SK-N-SH (cell line): ENCODE data around the gene GPR179. TPM values are rescaled to one million over a fixed set of nuclear protein-coding genes. Genes with fewer than 3 reads are reported as not detected.
A peak's percentile ranks its signal among the peaks of the same experiment; 100 is the strongest.

Source experiments
- CTCF ChIA-PET: fragments of 300-600, 350-600 bp; formaldehyde crosslinking; extraction: SDS; loops from one replicate; lab custom pipeline; 2021; lab: Yijun Ruan, JAX
- POLR2A ChIA-PET: fragments of 350-600 bp; sonication (Branson Sonifier 250); formaldehyde crosslinking; extraction: SDS; loops from one replicate; lab custom pipeline; 2020; ENCODE audit warnings: antibody characterized with exemption, inconsistent platforms; lab: Yijun Ruan, JAX
- DNase-seq: peaks from one replicate; pipeline ENCODE4 v3.0.0; 2012
- H2AFZ ChIP-seq: fragments of 200-600 bp; sonication (generic); 2 replicates; pipeline ENCODE4 v1.8.1; 2016; ENCODE audit warnings: antibody characterized with exemption, mild to moderate bottlenecking, low read depth
- H3F3A ChIP-seq: fragments of 200-600 bp; sonication (generic); replicated peaks from 2 replicates; pipeline ENCODE3; 2016; ENCODE audit warnings: antibody characterized with exemption, mild to moderate bottlenecking; ENCODE audit not compliant: insufficient read depth
- H3K27ac ChIP-seq, 2 experiments: fragments of 200-500 bp in 1 of 2; fragments of 200-600 bp in 1 of 2; sonication (Bioruptor generic) in 1 of 2; sonication (generic), shearing (Covaris generic) in 1 of 2; 2 replicates each; pipeline versions ENCODE4 v1.5.1 to v1.6.1; 2014 to 2016; ENCODE audit warnings: low read depth in 2 of 2, inconsistent platforms in 1 of 2, low read length in 1 of 2, mild to moderate bottlenecking in 1 of 2, mixed read lengths in 1 of 2
- H3K27me3 ChIP-seq: fragments of 200-600 bp; sonication (generic), shearing (Covaris generic); 2 replicates; pipeline ENCODE4 v1.6.1; 2016; ENCODE audit warnings: mixed run types; ENCODE audit not compliant: insufficient read depth
- H3K36me3 ChIP-seq, 2 experiments: fragments of 200-500 bp in 1 of 2; fragments of 200-600 bp in 1 of 2; sonication (Bioruptor generic) in 1 of 2; sonication (generic) in 1 of 2; replicated peaks in 1 of 2; 2 replicates each; pipeline versions ENCODE3 to v1.5.1; 2014 to 2016; ENCODE audit warnings: low read length in 1 of 2, mild to moderate bottlenecking in 1 of 2; ENCODE audit not compliant: insufficient read depth in 2 of 2, control insufficient read depth in 1 of 2
- H3K4me1 ChIP-seq, 2 experiments: fragments of 200-500 bp in 1 of 2; fragments of 200-600 bp in 1 of 2; sonication (Bioruptor generic) in 1 of 2; sonication (generic), shearing (Covaris generic) in 1 of 2; 2 replicates each; pipeline versions ENCODE4 v1.5.1 to v1.6.1; 2014 to 2016; ENCODE audit warnings: low read depth in 1 of 2, low read length in 1 of 2, mixed run types in 1 of 2; ENCODE audit not compliant: insufficient read depth in 2 of 2, control insufficient read depth in 1 of 2
- H3K4me2 ChIP-seq: fragments of 200-600 bp; sonication (generic), shearing (Covaris generic); 2 replicates; pipeline ENCODE4 v1.6.1; 2017; ENCODE audit warnings: mixed run types
- H3K4me3 ChIP-seq, 2 experiments: fragments of 200-500 bp in 1 of 2; fragments of 200-600 bp in 1 of 2; sonication (Bioruptor generic) in 1 of 2; sonication (generic), shearing (Covaris generic) in 1 of 2; 2 replicates each; pipeline versions ENCODE4 v1.5.1 to v1.8.1; 2014 to 2016; ENCODE audit warnings: low read depth in 2 of 2, inconsistent platforms in 1 of 2, low read length in 1 of 2, mild to moderate bottlenecking in 1 of 2, mixed read lengths in 1 of 2, moderate library complexity in 1 of 2
- H3K79me2 ChIP-seq: fragments of 200-600 bp; sonication (generic); 2 replicates; pipeline ENCODE4 v1.8.1; 2017; ENCODE audit warnings: mild to moderate bottlenecking; ENCODE audit not compliant: insufficient read depth
- H3K9ac ChIP-seq: fragments of 200-600 bp; sonication (generic); 2 replicates; pipeline ENCODE4 v1.6.1; 2017; ENCODE audit warnings: mixed run types
- H3K9me2 ChIP-seq: fragments of 200-600 bp; sonication (generic); 2 replicates; pipeline ENCODE4 v1.6.1; 2017; ENCODE audit warnings: mixed run types
- H3K9me3 ChIP-seq: fragments of 200-600 bp; sonication (generic); 2 replicates; pipeline ENCODE4 v1.6.1; 2017; ENCODE audit warnings: mixed run types, mild to moderate bottlenecking, moderate library complexity
- H4K20me1 ChIP-seq: fragments of 200-600 bp; sonication (generic); 2 replicates; pipeline ENCODE4 v1.6.1; 2017; ENCODE audit warnings: mild to moderate bottlenecking, mixed run types; ENCODE audit not compliant: insufficient read depth
- CHD2 ChIP-seq: fragments of 150-350 bp; IDR thresholded peaks from 2 replicates; pipeline ENCODE4 v1.6.1; 2018; ENCODE audit warnings: low read length; ENCODE audit not compliant: partially characterized antibody
- CTCF ChIP-seq: fragments of 200-600 bp; sonication (generic); IDR thresholded peaks from 2 replicates; pipeline ENCODE4 v1.6.1; 2017; ENCODE audit warnings: antibody characterized with exemption, mild to moderate bottlenecking, moderate library complexity
- FOSL2 ChIP-seq: IDR thresholded peaks from 2 replicates; pipeline ENCODE4 v1.4.0; 2012; ENCODE audit warnings: low read depth, mild to moderate bottlenecking, moderate library complexity, borderline replicate concordance
- IRF3 ChIP-seq: fragments of 150-350 bp; IDR thresholded peaks from 2 replicates; pipeline ENCODE4 v1.6.1; 2016; ENCODE audit warnings: mild to moderate bottlenecking, low read depth, low read length
- MEF2A ChIP-seq: IDR thresholded peaks from 2 replicates; pipeline ENCODE4 v1.4.0; 2012; ENCODE audit warnings: low read depth, borderline replicate concordance
- MXI1 ChIP-seq: IDR thresholded peaks from 2 replicates; pipeline ENCODE4 v1.6.1; 2012; ENCODE audit warnings: mild to moderate bottlenecking, low read depth, low read length, improper control_type of control experiment
- NRF1 ChIP-seq: IDR thresholded peaks from 2 replicates; pipeline ENCODE4 v1.6.1; 2012; ENCODE audit warnings: low read depth, mild to moderate bottlenecking, low read length
- REST ChIP-seq: IDR thresholded peaks from 2 replicates; pipeline ENCODE4 v1.6.1; 2012; ENCODE audit warnings: mild to moderate bottlenecking, low read depth, low read length, moderate library complexity
- SMC3 ChIP-seq: IDR thresholded peaks from 2 replicates; pipeline ENCODE4 v1.6.1; 2012; ENCODE audit warnings: low read depth, low read length, improper control_type of control experiment
- WGBS: methylation state at CpG from one replicate; pipeline ENCODE4 v1.1.6; 2017; ENCODE audit warnings: low lambda C conversion rate; 5-methylcytosine and 5-hydroxymethylcytosine counted together
- polyA plus RNA-seq, 3 experiments: library from polyadenylated mRNA; depleted of rRNA; stranded (reverse); fragments of >200 nt; gene quantifications; 2 replicates each; pipeline ENCODE4 v1.2.3, GENCODE V29; 2012
- TF ChIP-seq, protein P1 (sequence below): IDR thresholded peaks from 2 replicates; pipeline ENCODE4 v1.4.0; 2012; ENCODE audit warnings: low read depth

GPR179 gene
- polyA plus RNA-seq (2012; rRNA removed) = 0.02 TPM in 2 replicates
- polyA plus RNA-seq (2012; cell fraction: cytosol; rRNA removed) = under 0.01 and 0.01 TPM in 2 replicates
- 0.05 and 0.06 TPM in 2 replicates for polyA plus RNA-seq (2012; cell fraction: nucleus; rRNA removed)

DNA sequence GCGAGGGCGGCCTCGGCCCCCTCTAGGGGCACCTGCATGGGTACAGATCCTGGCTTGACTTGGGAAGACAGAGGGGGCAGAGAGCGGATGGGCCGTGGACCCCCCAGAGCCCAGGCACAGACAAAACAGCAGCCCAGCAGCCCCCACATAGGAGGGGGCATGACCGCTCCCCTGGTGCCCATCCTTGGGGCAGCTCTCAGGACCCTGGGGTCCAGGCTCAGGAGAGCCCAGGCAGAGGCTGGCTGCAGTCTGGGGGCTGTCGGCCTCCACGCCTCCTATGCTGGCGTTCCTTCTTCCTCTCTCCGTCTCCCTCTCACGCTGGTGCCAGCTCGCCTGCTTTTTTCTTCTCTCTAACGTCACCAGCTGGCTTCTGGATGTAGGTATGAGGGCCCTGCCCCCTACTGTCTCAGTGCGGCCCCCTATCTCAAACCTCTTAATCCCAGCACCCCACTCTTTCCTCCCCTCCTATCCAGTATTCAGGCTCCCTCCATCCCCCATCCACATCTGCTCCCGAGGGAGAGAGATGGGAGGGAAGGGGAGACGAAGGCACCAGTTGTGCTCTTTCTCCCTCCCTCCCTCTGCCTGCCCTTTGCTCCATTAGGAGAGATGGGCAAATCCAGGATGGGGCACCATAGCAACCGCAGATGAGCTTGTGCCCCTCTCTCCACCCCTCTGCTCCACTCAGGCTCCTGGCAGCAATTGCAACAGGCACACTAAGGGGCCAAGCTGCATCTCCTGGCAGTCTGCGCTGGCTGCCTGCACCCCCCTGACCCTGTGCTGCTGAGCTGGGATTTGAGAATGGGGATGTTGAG lies at the start of gene GPR179:
GPR179 (minus strand) TSS at position 349 of the 812 bp plus-strand sequence; CDS start at position 182, 167 bp downstream.
- WGBS = 78% methylated on average over 15 of the region's 18 CpGs
- DNase-seq = peak; percentile 33
- Histone ChIP-seq H4K20me1 (no peaks in the 10 kb centered on the region), H3F3A (no peaks in the 10 kb centered on the region), H3K79me2 (no peaks in the 10 kb centered on the region), H3K9ac (no peak within 1 kb of the TSS), H3K4me2 (no peak within 1 kb of the TSS), H3K4me3 (no peak within 1 kb of the TSS), H2AFZ (no peak within 1 kb of the TSS), H3K9me3 (no peaks in the 10 kb centered on the region)
- no peak for TF ChIP-seq IRF3
- TF ChIP-seq REST = no peak
- TF ChIP-seq MEF2A = no peak
- TF ChIP-seq, protein P1, sequence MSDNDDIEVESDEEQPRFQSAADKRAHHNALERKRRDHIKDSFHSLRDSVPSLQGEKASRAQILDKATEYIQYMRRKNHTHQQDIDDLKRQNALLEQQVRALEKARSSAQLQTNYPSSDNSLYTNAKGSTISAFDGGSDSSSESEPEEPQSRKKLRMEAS = no peak
- TF ChIP-seq FOSL2 = no peak
- TF ChIP-seq SMC3 = no peak
- no peak for TF ChIP-seq CHD2
- TF ChIP-seq CTCF = no peak
- no peak for TF ChIP-seq MXI1
- TF ChIP-seq NRF1 = no peak
- TF ChIP-seq, all 33 proteins: peak for 0
- Histone ChIP-seq H3K9me2 (no peaks in the 10 kb centered on the region), H3K36me3 (no peaks in the 10 kb centered on the region), H3K27ac (no peak within 1 kb of the TSS), H3K27me3 (no peaks in the 10 kb centered on the region), H3K4me1 (peaks cover 0 to 11% of the 10 kb centered on the region in 2 experiments; a peak in 1 of 4 replicates)
- POLR2A ChIA-PET = no interaction called here
- CTCF ChIA-PET = interaction anchor here (0.8 to 24.7 kb wide), 4 partner anchors 13 to 100 kb away, joined by 3 to 423 read pairs (median 153); no protein-coding TSS in a partner anchor
